Measurements from ENCODE around the gene LYPLA2.
A peak's percentile ranks its signal among the peaks of the same experiment; 100 is the strongest.
"Not testable (repeated sequence)": the region's sequence is repeated elsewhere in the genome, so short reads cannot be mapped to it uniquely, and the experiment has no call there.

LYPLA2 gene

GRCh38 chr1:23825762-23826522 lies 35.0 kb downstream of the LYPLA2 start:
- no peak for DNase-seq (ENCODE audit: low read depth in 3 of 3, low spot score in 1 of 3)

- DNase-seq (ENCODE audit: low read depth in 3 of 3, low spot score in 1 of 3), result not testable (repeated sequence)
Observed at GRCh38 chr1:23826590-23826989, 35.6 kb downstream of the LYPLA2 start.

- DNase-seq (ENCODE audit: low read depth in 3 of 3, low spot score in 1 of 3), result no peak
Observed at GRCh38 chr1:23827717-23828116, 36.8 kb downstream of the LYPLA2 start.

DNA sequence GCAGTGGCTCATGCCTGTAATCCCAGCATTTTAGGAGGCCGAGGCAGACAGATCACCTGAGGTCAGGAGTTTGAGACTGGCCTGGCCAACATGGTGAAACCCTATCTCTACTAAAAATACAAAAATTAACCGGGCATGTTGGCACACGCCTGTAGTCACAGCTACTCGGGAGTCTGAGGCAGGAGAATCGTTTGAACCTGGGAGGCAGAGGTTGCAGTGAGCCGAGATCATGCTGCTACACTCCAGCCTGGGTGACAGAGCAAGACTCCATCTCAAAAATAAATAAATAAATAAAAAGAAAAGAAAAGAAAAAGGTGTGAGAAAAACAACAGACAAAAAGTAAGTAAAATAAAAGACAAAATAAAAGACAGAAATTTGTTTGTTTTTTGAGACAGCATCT lies 43.2 kb downstream of the LYPLA2 start:
- not testable (repeated sequence) for DNase-seq (ENCODE audit: low read depth in 3 of 3, low spot score in 1 of 3)

DNA sequence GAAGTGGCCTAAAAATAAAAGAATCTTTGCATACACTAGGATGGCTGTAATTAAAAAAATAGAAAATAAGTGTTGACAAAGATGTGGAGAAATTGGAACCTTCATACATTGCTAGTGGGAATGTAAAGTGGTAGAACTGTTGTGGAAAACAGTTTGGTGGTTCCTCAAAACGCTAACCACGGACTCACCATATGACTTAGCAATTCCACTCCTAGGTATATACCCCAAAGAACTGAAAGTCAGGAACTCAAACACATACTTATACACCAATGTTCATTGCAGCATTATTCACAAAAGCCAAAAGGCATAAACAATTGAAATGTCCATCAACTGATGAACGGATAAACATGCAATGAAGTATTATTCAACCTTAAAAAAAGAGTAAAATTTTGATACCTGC lies 45.1 kb downstream of the LYPLA2 start:
- DNase-seq (ENCODE audit: low read depth in 3 of 3, low spot score in 1 of 3), result no peak

DNA sequence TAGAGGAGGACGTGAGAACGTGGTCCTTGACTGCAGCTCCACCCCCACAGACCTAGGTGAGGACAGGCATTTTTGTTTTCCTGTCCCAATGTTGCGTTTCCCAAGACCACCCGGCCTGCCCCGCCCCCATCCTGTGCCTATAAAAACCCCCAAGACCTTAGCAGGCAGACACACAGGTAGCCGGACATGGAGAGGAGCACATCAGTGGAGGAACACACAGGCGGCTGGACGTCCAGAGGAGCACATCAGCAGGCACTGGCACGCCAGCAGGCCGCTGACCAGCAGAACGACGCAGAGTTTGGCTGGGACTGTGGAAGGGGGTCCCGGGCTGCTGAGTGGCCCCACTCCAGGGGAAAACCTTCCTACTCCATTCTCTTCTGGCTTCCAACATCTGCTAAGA lies 47.0 kb downstream of the LYPLA2 start:
- DNase-seq (ENCODE audit: low read depth in 3 of 3, low spot score in 1 of 3), result no peak

- DNase-seq (ENCODE audit: low read depth in 3 of 3, low spot score in 1 of 3), result peak; percentile 38 to 73 (median 59)
Observed at GRCh38 chr1:23838401-23838866, 47.5 kb downstream of the LYPLA2 start.

DNA sequence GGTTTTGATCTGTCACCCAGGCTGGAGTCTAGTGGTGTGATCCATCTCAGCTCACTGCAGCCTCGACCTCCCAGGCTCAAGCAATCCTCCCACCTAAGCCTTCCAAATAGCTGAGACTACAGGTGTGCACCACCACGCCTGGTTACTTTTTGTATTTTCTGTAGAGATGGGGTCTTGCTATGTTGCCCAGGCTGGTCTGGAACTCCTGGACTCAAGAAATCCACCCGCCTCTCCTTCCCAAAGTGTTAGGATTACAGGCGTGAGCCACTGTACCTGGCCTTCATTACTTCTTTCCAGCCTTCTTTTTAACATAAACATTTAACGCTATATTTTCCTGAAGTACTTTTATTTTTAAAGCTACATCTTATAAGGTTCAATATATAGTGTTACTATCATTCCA lies 52.7 kb downstream of the LYPLA2 start:
- DNase-seq (ENCODE audit: low read depth in 3 of 3, low spot score in 1 of 3), result no peak
